ENCODE data around the gene LMNTD1.
"Not testable (repeated sequence)": the region's sequence is repeated elsewhere in the genome, so short reads cannot be mapped to it uniquely, and the experiment has no call there.

The LMNTD1 gene

DNA sequence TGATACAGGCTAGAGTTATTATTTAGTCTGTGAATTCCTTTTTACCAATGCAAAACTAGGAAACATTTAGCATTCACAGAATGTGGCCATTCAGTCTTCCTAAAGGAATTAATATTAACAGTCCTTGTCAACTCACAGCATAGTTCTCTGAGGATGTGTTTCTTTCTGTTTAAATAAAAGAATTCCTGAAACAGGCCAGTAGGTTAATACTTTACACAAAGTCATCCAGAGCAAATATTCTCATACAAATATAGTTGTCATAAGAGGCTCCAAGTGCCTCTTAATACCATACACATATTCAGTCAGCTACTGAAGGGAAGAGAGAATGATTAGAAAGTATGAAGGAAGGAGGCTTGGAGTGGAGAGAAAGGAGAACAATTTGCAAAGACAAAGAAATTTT lies 120.1 kb downstream of the LMNTD1 start:
- no peak for DNase-seq (ENCODE audit: low spot score)

- DNase-seq (ENCODE audit: low spot score) = no peak
Measured at GRCh38 chr12:25427337-25428249, 125.5 kb downstream of the LMNTD1 start.

DNA sequence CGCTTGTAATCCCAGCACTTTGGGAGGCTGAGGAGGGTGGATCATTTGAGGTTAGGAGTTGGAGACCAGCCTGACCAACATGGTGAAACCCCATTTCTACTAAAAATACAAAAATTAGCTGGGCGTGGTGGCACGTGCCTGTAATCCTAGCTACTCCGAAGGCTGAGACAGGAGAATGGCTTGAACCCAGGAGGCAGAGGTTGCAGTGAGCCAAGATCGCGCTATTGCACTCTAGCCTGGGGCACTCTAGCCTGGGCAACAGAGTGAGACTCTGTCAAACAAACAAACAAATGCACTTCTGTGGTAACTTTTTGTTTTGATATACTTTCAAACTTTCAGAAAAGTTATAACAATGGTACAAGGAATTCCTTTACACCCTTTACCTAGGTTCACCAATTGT lies 126.3 kb downstream of the LMNTD1 start:
- DNase-seq (ENCODE audit: low spot score) = not testable (repeated sequence)
